WTC11 (cell line): ENCODE results near the gene GALNT16. TPM values are rescaled to one million over a fixed set of nuclear protein-coding genes. Genes with fewer than 3 reads are reported as not detected.

Experiments used
- ATAC-seq: fragments of 200-7000 bp; cut with Tn5 transposase; 2 replicates; pipeline ENCODE4 v1.10.0; 2021; ENCODE audit warnings: mild to moderate bottlenecking, moderate library complexity
- CTCF ChIA-PET: fragments of 300-600 bp; sonication (Branson Sonifier 250); formaldehyde crosslinking; loops from one replicate; lab custom pipeline; 2021; ENCODE audit warnings: antibody characterized with exemption; lab: Charles Lee
- POLR2A ChIA-PET: fragments of 350-600 bp; sonication (Branson Sonifier 250); formaldehyde crosslinking; loops from one replicate; lab custom pipeline; 2021; ENCODE audit warnings: antibody characterized with exemption; lab: Charles Lee
- DNase-seq: peaks from one replicate; pipeline ENCODE4 v3.0.0; 2021; ENCODE audit warnings: low spot score
- H3K27ac Mint-ChIP-seq: 2 replicates; pipeline ENCODE4 v1.8.0; 2021; ENCODE audit warnings: mixed read lengths
- H3K27me3 Mint-ChIP-seq: 2 replicates; pipeline ENCODE4 v1.8.0; 2021; ENCODE audit warnings: low read depth, mild to moderate bottlenecking, moderate library complexity, mixed read lengths
- H3K36me3 Mint-ChIP-seq: 2 replicates; pipeline ENCODE4 v1.8.0; 2021; ENCODE audit warnings: mixed read lengths
- H3K4me1 Mint-ChIP-seq: 2 replicates; pipeline ENCODE4 v1.8.0; 2022; ENCODE audit warnings: mixed read lengths
- H3K4me3 Mint-ChIP-seq: 2 replicates; pipeline ENCODE4 v1.8.0; 2021; ENCODE audit warnings: mild to moderate bottlenecking, moderate library complexity, mixed read lengths
- H3K9me3 Mint-ChIP-seq: 2 replicates; pipeline ENCODE4 v1.8.0; 2021; ENCODE audit warnings: mixed read lengths
- ATF2 ChIP-seq: sonication (generic); formaldehyde crosslinking; IDR thresholded peaks from 2 replicates; pipeline ENCODE4 v1.8.1; 2022; ENCODE audit warnings: low read depth, missing genetic modification reagents, borderline replicate concordance
- EMX1 ChIP-seq: fragments of 250-450 bp; sonication (Bioruptor Pico); IDR thresholded peaks from 2 replicates; pipeline ENCODE4 v1.8.0; 2021; ENCODE audit warnings: mild to moderate bottlenecking
- ESRRA ChIP-seq: sonication (generic); formaldehyde crosslinking; IDR thresholded peaks from 2 replicates; pipeline ENCODE4 v1.8.1; 2022; ENCODE audit warnings: mild to moderate bottlenecking, missing genetic modification reagents, borderline replicate concordance
- FOXJ3 ChIP-seq: sonication (generic); formaldehyde crosslinking; IDR thresholded peaks from 2 replicates; pipeline ENCODE4 v1.9.0; 2021; ENCODE audit warnings: missing genetic modification reagents, mild to moderate bottlenecking, borderline replicate concordance
- IRF2 ChIP-seq: sonication (generic); formaldehyde crosslinking; IDR thresholded peaks from 2 replicates; pipeline ENCODE4 v1.8.0; 2022; ENCODE audit warnings: low read depth, missing genetic modification reagents, borderline replicate concordance
- JAZF1 ChIP-seq: fragments of 250-450 bp; sonication (Bioruptor Pico); IDR thresholded peaks from 2 replicates; pipeline ENCODE4 v1.9.0; 2021; ENCODE audit warnings: moderate library complexity, mild to moderate bottlenecking, inconsistent platforms
- JUN ChIP-seq: sonication (generic); formaldehyde crosslinking; IDR thresholded peaks from 2 replicates; pipeline ENCODE4 v1.8.0; 2023; ENCODE audit warnings: mild to moderate bottlenecking, missing genetic modification reagents
- NFATC4 ChIP-seq: fragments of 250-450 bp; sonication (Bioruptor Pico); IDR thresholded peaks from 2 replicates; pipeline ENCODE4 v1.9.0; 2021; ENCODE audit warnings: mild to moderate bottlenecking
- NFYB ChIP-seq: sonication (generic); formaldehyde crosslinking; conservative IDR thresholded peaks from 2 replicates; pipeline ENCODE4 v1.8.0; 2022; ENCODE audit warnings: low read depth, missing genetic modification reagents
- SP1 ChIP-seq: sonication (generic); formaldehyde crosslinking; conservative IDR thresholded peaks from 2 replicates; pipeline ENCODE4 v1.8.1; 2022; ENCODE audit warnings: missing genetic modification reagents
- ZBTB21 ChIP-seq: sonication (generic); formaldehyde crosslinking; IDR thresholded peaks from 2 replicates; pipeline ENCODE4 v1.8.1; 2023; ENCODE audit warnings: mild to moderate bottlenecking, missing genetic modification reagents, borderline replicate concordance
- ZNF232 ChIP-seq: sonication (generic); formaldehyde crosslinking; IDR thresholded peaks from 2 replicates; pipeline ENCODE4 v1.8.0; 2022; ENCODE audit warnings: mild to moderate bottlenecking, missing genetic modification reagents
- ZNF263 ChIP-seq: sonication (generic); formaldehyde crosslinking; IDR thresholded peaks from 2 replicates; pipeline ENCODE4 v1.8.1; 2022; ENCODE audit warnings: low read depth, mild to moderate bottlenecking, moderate library complexity, missing genetic modification reagents
- ZNF317 ChIP-seq: sonication (generic); formaldehyde crosslinking; IDR thresholded peaks from 2 replicates; pipeline ENCODE4 v1.8.1; 2023; ENCODE audit warnings: low read depth, mild to moderate bottlenecking, moderate library complexity, missing genetic modification reagents, borderline replicate concordance
- ZNF425 ChIP-seq: fragments of 250-450 bp; sonication (Bioruptor Pico); conservative IDR thresholded peaks from 2 replicates; pipeline ENCODE4 v1.9.0; 2021; ENCODE audit warnings: mild to moderate bottlenecking
- ZNF532 ChIP-seq: fragments of 250-450 bp; sonication (Bioruptor Pico); IDR thresholded peaks from 2 replicates; pipeline ENCODE4 v1.9.0; 2021; ENCODE audit warnings: mild to moderate bottlenecking, borderline replicate concordance
- ZSCAN18 ChIP-seq: fragments of 250-450 bp; sonication (Bioruptor Pico); IDR thresholded peaks from 2 replicates; pipeline ENCODE4 v2.1.2; 2022; ENCODE audit warnings: mild to moderate bottlenecking, moderate library complexity
- total RNA-seq: library from RNA; stranded (reverse); gene quantifications from 3 replicates; pipeline ENCODE4 v1.2.3, GENCODE V29; 2021
- TF ChIP-seq, protein P1 (sequence below): fragments of 200-600 bp; IDR thresholded peaks from 2 replicates; pipeline ENCODE4 v1.8.0; 2022; ENCODE audit warnings: antibody characterized with exemption
- TF ChIP-seq, protein P2 (sequence below): sonication (generic); formaldehyde crosslinking; IDR thresholded peaks from 2 replicates; pipeline ENCODE4 v1.8.1; 2023; ENCODE audit warnings: mild to moderate bottlenecking, missing genetic modification reagents, moderate library complexity
- TF ChIP-seq, protein P3 (sequence below): sonication (generic); formaldehyde crosslinking; IDR thresholded peaks from 2 replicates; pipeline ENCODE4 v1.8.0; 2022; ENCODE audit warnings: mild to moderate bottlenecking, missing genetic modification reagents

GALNT16 gene
- total RNA-seq, 1 experiment from 2014 or later: 4.5 TPM

- ChIA-PET CTCF (interaction anchor here (0.7 to 8.3 kb wide), 4 partner anchors 14 to 73 kb away, joined by 4 to 56 read pairs (median 5); partner anchors contain the start of gene GALNT16), POLR2A (no interaction called here)
- H3K4me3 Mint-ChIP-seq: no peak overlapping the region
- H3K4me1 Mint-ChIP-seq: no peaks in the 10 kb centered on the region
- H3K27me3 Mint-ChIP-seq: no peaks in the 10 kb centered on the region
- H3K36me3 Mint-ChIP-seq: no peaks in the 10 kb centered on the region
- DNase-seq (no peak), ATAC-seq (no peak)
- H3K9me3 Mint-ChIP-seq: no peaks in the 10 kb centered on the region
- no peak overlapping the region for H3K27ac Mint-ChIP-seq
- no peak for TF ChIP-seq ZBTB21 (CRISPR knock-in tag)
- TF ChIP-seq ZNF263 (CRISPR knock-in tag): no peak
- TF ChIP-seq NFYB (CRISPR knock-in tag): no peak
- no peak for TF ChIP-seq JAZF1 (CRISPR knock-in tag)
- TF ChIP-seq JUN (CRISPR knock-in tag): no peak
- TF ChIP-seq, protein P1, sequence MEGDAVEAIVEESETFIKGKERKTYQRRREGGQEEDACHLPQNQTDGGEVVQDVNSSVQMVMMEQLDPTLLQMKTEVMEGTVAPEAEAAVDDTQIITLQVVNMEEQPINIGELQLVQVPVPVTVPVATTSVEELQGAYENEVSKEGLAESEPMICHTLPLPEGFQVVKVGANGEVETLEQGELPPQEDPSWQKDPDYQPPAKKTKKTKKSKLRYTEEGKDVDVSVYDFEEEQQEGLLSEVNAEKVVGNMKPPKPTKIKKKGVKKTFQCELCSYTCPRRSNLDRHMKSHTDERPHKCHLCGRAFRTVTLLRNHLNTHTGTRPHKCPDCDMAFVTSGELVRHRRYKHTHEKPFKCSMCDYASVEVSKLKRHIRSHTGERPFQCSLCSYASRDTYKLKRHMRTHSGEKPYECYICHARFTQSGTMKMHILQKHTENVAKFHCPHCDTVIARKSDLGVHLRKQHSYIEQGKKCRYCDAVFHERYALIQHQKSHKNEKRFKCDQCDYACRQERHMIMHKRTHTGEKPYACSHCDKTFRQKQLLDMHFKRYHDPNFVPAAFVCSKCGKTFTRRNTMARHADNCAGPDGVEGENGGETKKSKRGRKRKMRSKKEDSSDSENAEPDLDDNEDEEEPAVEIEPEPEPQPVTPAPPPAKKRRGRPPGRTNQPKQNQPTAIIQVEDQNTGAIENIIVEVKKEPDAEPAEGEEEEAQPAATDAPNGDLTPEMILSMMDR: no peak
- no peak for TF ChIP-seq ESRRA
- no peak for TF ChIP-seq ZSCAN18
- TF ChIP-seq, protein P2, sequence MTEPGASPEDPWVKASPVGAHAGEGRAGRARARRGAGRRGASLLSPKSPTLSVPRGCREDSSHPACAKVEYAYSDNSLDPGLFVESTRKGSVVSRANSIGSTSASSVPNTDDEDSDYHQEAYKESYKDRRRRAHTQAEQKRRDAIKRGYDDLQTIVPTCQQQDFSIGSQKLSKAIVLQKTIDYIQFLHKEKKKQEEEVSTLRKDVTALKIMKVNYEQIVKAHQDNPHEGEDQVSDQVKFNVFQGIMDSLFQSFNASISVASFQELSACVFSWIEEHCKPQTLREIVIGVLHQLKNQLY (CRISPR knock-in tag): no peak
- TF ChIP-seq FOXJ3 (CRISPR knock-in tag): no peak
- no peak for TF ChIP-seq ZNF232 (CRISPR knock-in tag)
- no peak for TF ChIP-seq ZNF317 (CRISPR knock-in tag)
- TF ChIP-seq SP1: no peak
- TF ChIP-seq, protein P3, sequence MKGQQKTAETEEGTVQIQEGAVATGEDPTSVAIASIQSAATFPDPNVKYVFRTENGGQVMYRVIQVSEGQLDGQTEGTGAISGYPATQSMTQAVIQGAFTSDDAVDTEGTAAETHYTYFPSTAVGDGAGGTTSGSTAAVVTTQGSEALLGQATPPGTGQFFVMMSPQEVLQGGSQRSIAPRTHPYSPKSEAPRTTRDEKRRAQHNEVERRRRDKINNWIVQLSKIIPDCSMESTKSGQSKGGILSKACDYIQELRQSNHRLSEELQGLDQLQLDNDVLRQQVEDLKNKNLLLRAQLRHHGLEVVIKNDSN (CRISPR knock-in tag): no peak
- TF ChIP-seq EMX1 (CRISPR knock-in tag): no peak
- TF ChIP-seq ZNF532 (CRISPR knock-in tag): no peak
- TF ChIP-seq ZNF425: no peak
- no peak for TF ChIP-seq NFATC4 (CRISPR knock-in tag)
- TF ChIP-seq IRF2 (CRISPR knock-in tag): no peak
- no peak for TF ChIP-seq ATF2
Measured at GRCh38 chr14:69333791-69334337, 73.9 kb downstream of the GALNT16 start.
